K562 (cell line): Measurements from ENCODE around the gene ADSS1.

Experiments used
- BHLHE40 ChIP-seq: IDR thresholded peaks from 2 replicates; pipeline ENCODE4 v1.6.1; 2011; ENCODE audit warnings: low read length, improper control_type of control experiment
- CHD2 ChIP-seq: IDR thresholded peaks from 2 replicates; pipeline ENCODE4 v1.6.1; 2011; ENCODE audit warnings: low read depth, low read length
- HMG20A ChIP-seq: fragments of 450-650 bp; formaldehyde crosslinking; conservative IDR thresholded peaks from 2 replicates; pipeline ENCODE4 v1.4.0; 2020; ENCODE audit warnings: mild to moderate bottlenecking, mixed read lengths
- ILF3 ChIP-seq: fragments of 450-650 bp; IDR thresholded peaks from 2 replicates; pipeline ENCODE4 v1.6.1; 2018; ENCODE audit warnings: antibody characterized with exemption, mild to moderate bottlenecking, moderate library complexity, borderline replicate concordance
- MAFF ChIP-seq: IDR thresholded peaks from 2 replicates; pipeline ENCODE4 v1.6.1; 2012; ENCODE audit warnings: low read length, improper control_type of control experiment
- PHB ChIP-seq: fragments of 250-450 bp; sonication (Bioruptor Pico); IDR thresholded peaks from 2 replicates; pipeline ENCODE4 v1.5.0; 2021
- POLR2A ChIP-seq: fragments of 450-650 bp; conservative IDR thresholded peaks from 2 replicates; pipeline ENCODE4 v1.6.1; 2016
- SREBF2 ChIP-seq: sonication (generic); formaldehyde crosslinking; IDR thresholded peaks from 2 replicates; pipeline ENCODE4 v1.4.0; 2020; ENCODE audit warnings: mild to moderate bottlenecking, missing genetic modification reagents
- TF ChIP-seq, protein P1 (sequence below), 3 experiments: IDR thresholded peaks in 2 of 3; conservative IDR thresholded peaks in 1 of 3; 2 replicates each; pipeline ENCODE4 v1.5.1; 2011 to 2012; ENCODE audit warnings: low read length in 3 of 3, mild to moderate bottlenecking in 3 of 3, control low read depth in 2 of 3, improper control_type of control experiment in 1 of 3, inconsistent platforms in 1 of 3, low read depth in 1 of 3, mixed read lengths in 1 of 3, moderate library complexity in 1 of 3; ENCODE audit not compliant: insufficient read depth in 2 of 3
- TF ChIP-seq, protein P2 (sequence below): fragments of 250-450 bp; sonication (Bioruptor Pico); IDR thresholded peaks from 2 replicates; pipeline ENCODE4 v1.4.0; 2020; ENCODE audit warnings: mild to moderate bottlenecking
- TF ChIP-seq, protein P3 (sequence below), 2 experiments: fragments of 450-650 bp; conservative IDR thresholded peaks; 2 replicates each; pipeline ENCODE4 v1.6.1; 2017; ENCODE audit warnings: mild to moderate bottlenecking in 2 of 2, moderate library complexity in 2 of 2

DNA sequence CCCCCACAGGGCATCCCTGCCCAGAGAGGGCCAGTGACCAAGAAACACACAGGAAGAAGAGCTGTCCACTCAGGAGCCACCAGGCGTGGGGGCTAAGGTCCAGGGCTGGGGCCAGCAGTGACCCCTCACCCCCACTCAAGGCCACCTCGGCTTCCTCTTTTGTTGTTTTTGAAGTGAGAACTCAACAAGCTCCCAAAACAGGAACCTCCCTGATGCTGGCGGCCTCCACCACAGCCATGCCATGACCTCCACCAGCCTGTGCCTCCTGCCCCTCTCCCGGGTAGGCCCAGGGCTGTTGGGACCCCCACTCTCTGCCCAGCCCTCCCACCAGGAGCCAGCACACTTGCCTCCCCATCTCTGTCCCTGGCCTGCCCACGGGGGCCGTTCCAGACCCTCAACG lies 63.7 kb downstream of the ADSS1 start:
- TF ChIP-seq SREBF2 (CRISPR knock-in tag) (no peak), HMG20A (CRISPR knock-in tag) (no peak), CHD2 (no peak), PHB (CRISPR knock-in tag) (no peak), POLR2A (no peak), BHLHE40 (no peak), ILF3 (no peak), MAFF (no peak)
- TF ChIP-seq, protein P1, sequence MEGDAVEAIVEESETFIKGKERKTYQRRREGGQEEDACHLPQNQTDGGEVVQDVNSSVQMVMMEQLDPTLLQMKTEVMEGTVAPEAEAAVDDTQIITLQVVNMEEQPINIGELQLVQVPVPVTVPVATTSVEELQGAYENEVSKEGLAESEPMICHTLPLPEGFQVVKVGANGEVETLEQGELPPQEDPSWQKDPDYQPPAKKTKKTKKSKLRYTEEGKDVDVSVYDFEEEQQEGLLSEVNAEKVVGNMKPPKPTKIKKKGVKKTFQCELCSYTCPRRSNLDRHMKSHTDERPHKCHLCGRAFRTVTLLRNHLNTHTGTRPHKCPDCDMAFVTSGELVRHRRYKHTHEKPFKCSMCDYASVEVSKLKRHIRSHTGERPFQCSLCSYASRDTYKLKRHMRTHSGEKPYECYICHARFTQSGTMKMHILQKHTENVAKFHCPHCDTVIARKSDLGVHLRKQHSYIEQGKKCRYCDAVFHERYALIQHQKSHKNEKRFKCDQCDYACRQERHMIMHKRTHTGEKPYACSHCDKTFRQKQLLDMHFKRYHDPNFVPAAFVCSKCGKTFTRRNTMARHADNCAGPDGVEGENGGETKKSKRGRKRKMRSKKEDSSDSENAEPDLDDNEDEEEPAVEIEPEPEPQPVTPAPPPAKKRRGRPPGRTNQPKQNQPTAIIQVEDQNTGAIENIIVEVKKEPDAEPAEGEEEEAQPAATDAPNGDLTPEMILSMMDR (IDR thresholded peaks at IDR 0.05 in 2 of 3, conservative IDR thresholded peaks at IDR 0.05 in 1 of 3; ENCODE audit: insufficient read depth in 2 of 3, low read depth in 1 of 3, low read length in 3 of 3), result no peak
- TF ChIP-seq, protein P2, sequence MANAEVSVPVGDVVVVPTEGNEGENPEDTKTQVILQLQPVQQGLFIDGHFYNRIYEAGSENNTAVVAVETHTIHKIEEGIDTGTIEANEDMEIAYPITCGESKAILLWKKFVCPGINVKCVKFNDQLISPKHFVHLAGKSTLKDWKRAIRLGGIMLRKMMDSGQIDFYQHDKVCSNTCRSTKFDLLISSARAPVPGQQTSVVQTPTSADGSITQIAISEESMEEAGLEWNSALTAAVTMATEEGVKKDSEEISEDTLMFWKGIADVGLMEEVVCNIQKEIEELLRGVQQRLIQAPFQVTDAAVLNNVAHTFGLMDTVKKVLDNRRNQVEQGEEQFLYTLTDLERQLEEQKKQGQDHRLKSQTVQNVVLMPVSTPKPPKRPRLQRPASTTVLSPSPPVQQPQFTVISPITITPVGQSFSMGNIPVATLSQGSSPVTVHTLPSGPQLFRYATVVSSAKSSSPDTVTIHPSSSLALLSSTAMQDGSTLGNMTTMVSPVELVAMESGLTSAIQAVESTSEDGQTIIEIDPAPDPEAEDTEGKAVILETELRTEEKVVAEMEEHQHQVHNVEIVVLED (CRISPR knock-in tag), result no peak
- TF ChIP-seq, protein P3, sequence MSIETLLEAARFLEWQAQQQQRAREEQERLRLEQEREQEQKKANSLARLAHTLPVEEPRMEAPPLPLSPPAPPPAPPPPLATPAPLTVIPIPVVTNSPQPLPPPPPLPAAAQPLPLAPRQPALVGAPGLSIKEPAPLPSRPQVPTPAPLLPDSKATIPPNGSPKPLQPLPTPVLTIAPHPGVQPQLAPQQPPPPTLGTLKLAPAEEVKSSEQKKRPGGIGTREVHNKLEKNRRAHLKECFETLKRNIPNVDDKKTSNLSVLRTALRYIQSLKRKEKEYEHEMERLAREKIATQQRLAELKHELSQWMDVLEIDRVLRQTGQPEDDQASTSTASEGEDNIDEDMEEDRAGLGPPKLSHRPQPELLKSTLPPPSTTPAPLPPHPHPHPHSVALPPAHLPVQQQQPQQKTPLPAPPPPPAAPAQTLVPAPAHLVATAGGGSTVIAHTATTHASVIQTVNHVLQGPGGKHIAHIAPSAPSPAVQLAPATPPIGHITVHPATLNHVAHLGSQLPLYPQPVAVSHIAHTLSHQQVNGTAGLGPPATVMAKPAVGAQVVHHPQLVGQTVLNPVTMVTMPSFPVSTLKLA (conservative IDR thresholded peaks at IDR 0.05), result no peak
